Islet of Langerhans (tissue), 1 donor: ENCODE data around the gene STX18.
"Not testable (repeated sequence)": the region's sequence is repeated elsewhere in the genome, so short reads cannot be mapped to it uniquely, and the experiment has no call there.

Experiments used
- FAIRE-seq: peaks from one replicate; lab custom pipeline; 2011; peaks lifted over from hg19 to GRCh38; lab: Jason Lieb, UNC

STX18 gene

GRCh38 chr4:4437798-4438470 lies 103.9 kb downstream of the STX18 start:
- FAIRE-seq: no peak

GRCh38 chr4:4436244-4436823 lies 105.5 kb downstream of the STX18 start:
- FAIRE-seq: no peak

GRCh38 chr4:4433941-4434340 lies 107.9 kb downstream of the STX18 start:
- FAIRE-seq: no peak

DNA sequence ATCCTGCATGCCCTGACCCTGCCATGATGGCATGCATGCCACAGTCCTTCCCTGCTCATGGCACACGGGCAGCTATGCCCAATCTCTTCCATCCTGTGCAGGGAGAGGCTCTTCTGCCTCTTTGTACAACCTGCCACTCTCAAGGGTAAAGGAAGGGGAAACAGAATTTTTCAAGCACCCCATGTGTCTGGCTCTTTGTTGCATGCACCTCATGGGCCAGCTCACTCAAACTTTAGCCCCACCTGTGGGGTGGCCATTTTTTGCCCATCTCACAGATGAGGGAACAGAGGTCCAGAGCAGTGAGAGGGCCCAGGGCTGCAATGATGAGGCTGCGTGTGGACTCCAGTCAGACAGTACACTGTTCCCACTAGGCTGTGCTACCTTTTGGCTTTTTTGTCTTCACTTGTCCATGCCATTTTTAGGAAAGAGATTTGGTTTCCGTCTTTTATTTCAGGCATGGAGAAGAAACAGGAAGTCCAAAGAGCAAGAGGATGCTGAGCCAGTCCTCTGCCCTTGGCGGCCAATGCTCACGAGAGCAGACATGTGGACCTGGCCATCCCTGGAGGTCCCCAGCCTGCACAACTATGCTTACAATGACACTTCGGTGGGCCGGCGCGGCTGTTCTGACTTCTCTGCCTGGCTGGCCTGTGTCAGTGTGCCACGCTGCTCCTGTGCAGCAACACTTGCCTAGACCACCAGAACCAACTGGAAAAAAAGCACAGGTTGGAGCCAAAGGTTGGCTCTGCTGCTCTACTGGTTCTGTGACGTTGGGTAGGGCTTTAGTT lies 109.3 kb downstream of the STX18 start:
- FAIRE-seq: no peak

DNA sequence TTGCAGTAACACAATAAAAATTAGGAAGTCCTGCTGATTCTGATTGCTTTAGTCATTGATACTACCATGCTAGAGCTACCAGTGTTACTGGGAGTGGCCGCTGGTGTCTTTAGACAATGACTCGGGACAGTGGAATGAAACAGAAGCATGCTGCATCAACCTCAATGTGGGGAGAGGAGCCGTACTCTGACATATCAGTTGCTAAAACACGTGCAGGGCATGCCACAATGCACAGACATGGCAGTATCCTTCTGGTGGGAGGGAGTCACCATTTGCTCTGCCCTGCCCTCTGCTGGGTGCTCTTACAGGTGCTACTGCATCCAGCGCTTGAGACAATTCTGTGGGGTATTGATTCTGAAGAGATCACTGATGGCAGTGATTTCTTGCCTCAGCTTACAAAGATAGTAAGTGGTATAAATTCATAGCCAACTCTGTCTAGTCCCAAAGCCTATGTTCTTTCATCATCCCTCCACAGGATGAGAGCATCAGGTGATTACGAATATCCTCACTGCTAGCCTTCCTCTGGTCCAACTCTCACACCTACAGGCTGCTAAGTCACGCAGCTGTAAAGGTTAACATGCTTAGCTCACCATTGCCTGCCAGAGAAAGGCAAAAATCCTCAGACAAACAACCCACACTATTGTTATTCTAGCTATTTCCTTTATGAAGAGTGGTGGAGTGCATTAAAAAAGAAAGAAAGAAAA lies 111.2 kb downstream of the STX18 start:
- FAIRE-seq: no peak

DNA sequence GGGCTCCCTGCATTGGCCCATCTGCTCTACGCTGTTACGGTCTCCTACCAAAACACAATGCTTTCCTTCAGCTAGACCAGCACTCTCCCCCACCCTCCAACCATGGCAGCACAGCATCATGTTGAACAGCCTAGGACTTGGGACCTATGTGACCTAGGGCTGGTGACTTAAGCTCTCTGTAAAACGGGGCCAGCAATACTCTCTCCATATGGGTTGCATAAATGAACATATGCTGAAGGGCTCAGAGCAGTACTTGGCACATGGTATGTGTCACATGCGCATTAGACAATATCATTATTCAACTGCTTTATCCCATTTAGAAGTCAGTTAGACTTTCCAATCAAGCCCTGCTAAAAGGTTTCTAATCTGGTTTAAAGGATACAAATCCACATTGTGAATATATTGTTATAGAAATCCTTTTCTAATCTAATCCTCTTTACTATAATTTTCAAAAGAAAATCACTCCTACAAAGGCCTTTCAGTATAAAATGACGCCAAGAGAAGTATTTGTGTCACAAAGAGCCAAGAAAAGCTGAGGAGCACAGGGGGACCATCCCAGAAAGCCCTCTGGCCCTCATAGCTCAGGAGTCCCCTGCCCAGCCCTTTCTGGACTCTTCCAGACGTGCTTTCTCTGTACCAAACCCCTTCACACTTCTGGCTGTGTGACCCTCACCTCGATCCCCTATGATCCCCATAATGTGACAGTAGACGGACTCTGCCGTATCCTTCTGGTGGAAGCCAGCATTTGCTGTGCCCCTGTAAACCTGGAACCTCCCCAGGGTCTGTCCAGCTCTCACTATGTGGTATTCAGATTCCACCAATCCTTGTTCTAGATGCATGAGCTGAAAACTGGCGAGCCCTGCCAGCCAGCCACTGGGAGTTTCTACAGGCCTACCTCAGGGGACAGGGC lies 112.6 kb downstream of the STX18 start:
- FAIRE-seq: no peak

DNA sequence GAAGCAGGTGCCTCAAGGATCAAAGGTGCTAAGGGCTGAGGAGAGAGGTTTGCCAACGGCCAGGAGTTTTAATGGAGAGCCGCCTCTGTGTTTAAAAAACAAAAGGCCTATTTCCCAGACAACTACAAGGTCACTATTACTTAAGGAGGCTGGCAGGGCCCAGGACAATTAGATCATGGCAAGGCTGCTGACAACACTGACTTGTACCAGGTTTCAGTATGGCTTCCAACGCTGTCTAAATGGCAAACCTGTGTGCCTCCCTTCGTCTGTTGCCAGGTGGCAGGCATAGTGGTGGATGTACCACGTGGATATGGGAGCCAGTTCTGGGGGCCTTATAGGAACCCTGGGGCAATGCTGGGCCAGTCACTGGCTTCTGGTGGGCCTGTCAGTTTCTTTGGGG lies 114.0 kb downstream of the STX18 start:
- FAIRE-seq: no peak

- FAIRE-seq: no peak
These were observed 114.6 kb downstream of the STX18 start for GRCh38 chr4:4427121-4427870.

DNA sequence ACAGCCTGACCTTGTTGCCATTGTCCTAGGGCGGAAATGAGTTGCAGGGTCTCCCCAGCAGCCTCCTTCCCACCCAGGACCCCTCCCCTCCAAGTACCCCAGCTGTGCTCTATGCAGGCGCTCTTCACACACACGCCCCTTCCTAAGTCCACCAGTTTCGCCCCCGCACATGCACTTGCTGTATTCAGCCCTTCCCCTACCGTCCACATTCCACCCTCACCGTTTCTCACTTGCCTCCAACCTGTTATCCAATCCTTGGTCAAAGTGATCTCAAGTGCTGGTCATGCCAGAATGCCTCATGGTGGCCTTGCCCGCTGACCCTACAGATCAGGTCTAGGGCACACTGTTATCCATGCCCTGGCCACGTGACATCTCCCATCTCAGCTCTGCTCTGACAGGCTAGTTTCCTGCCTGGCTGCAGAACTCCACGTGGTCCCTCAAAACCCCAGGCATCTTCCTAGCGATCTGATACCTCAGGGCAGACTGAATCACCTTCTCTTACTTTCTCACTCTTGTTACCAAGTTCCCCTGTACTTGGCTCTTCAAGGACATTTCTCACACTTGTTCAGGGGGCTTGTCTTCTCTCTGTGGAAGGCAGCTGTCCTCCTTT lies 115.2 kb downstream of the STX18 start:
- FAIRE-seq: no peak

DNA sequence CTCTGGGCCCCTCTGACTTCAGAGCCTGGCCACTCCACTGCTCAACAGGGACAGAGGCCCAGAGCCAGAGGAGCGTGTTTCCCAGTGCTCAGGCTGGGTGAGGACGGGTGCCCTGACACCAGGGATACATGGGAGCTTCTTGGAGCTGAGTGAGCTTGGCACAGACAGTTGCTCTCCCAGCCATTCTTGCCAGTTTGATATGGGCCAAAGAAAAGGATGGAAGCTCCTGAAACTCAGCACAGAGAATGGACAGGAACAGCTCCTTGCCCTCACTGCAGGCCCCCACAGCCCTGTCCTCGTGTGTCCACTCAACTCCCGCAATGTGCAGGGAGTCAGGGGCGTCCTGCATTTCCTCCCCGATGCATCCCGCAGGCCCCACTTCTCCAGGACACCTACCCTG lies 116.2 kb downstream of the STX18 start:
- FAIRE-seq: no peak

GRCh38 chr4:4425119-4425690 lies 116.6 kb downstream of the STX18 start:
- FAIRE-seq: no peak

- no peak for FAIRE-seq
These were observed 117.2 kb downstream of the STX18 start for GRCh38 chr4:4424499-4425115.

- peak; percentile 13 for FAIRE-seq
These were observed 117.9 kb downstream of the STX18 start for GRCh38 chr4:4423706-4424498.

DNA sequence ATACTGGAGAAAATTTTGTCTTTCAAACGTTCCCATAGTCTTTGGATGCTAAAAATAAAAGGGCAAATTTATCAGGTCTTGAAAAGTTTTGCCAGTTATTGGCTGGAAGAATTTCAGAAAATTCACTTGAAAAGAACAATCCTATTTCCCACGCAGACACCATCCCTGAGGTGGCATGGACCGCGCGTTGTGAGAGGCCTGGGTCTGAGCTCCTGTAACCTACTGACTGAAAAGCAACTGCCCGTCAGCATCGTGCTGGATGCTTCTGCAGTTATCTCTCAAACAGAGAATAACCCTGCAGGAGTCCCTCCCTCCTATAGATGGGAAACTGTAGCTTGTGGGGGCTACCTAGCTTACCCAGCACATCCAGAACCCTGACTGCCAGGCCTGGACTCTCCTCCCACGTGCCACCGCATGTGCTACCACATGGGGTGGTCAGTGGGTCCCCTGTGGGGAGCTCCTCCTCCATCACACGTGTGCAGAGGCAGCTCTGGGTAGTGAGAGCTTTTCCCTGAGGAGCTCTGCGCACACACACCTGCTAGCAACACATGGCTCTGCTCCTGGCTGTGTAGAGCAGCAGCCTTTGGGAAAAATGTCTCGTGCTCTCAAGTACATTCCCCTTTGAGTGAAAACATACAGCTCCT lies 118.9 kb downstream of the STX18 start:
- no peak for FAIRE-seq

GRCh38 chr4:4422117-4422516 lies 119.7 kb downstream of the STX18 start:
- not testable (repeated sequence) for FAIRE-seq

GRCh38 chr4:4421356-4421755 lies 120.5 kb downstream of the STX18 start:
- no peak for FAIRE-seq

DNA sequence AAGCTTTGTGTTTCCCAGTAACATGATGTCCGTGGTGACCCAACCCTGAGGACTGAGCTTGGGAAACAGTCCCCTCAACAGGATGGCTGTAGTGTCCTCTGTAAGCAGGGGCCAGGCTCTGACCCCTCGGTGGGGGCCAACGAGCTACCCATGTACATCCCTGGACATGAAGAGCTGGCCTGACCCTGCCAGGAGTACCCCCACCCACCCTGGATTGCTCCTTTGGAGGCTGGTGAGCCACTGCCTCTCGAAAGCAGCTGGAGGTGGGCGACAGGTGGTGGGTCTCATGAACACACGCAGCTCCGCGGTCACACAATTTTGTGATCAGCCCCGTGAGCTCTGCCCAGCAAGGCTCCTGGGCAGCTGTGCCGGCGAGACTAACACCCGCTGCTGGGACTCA lies 121.4 kb downstream of the STX18 start:
- FAIRE-seq: no peak

DNA sequence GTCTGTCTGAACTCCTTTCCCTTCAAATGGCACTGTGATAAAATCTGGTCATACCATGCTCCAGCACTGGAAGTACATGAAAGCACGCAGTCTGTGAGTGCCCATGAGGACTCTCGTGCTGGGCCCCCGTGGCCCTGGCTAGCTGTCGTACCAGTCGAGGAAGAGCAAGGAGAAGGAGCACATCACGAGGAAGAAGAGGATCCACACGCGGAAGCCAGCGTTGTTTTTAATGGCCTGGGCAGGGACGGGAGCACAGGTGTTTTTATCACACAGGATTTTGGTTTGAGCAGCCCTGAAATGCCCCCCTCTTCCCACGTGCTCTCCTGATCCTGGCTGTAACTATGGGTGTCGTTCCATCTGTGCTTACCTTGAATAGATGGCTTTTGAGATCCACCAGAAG lies 122.0 kb downstream of the STX18 start:
- no peak for FAIRE-seq
